ENCODE measurements around the gene UGT1A7.
"Not testable (repeated sequence)": the region's sequence is repeated elsewhere in the genome, so short reads cannot be mapped to it uniquely, and the experiment has no call there.

Gene UGT1A7

DNA sequence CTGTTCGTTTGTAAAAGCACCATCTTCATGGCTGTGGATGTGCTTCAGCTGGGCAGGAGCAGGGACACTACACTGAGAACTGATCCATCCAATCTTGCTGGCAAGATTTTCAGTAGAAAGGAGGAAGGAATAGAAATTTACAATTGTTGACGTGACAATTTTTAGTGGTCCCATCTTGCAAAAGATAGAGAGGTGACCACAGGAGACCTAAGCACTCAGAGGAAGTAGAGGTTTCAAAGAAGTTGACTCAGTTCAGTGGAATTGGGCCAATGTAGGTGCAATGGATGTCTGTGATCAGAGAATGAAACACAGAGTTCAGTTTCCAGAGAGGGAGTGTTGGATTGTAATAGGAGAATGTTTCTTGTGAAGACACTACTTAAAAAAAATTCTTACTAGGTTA is 32.4 kb downstream of the UGT1A7 start:
- DNase-seq, result no peak

DNA sequence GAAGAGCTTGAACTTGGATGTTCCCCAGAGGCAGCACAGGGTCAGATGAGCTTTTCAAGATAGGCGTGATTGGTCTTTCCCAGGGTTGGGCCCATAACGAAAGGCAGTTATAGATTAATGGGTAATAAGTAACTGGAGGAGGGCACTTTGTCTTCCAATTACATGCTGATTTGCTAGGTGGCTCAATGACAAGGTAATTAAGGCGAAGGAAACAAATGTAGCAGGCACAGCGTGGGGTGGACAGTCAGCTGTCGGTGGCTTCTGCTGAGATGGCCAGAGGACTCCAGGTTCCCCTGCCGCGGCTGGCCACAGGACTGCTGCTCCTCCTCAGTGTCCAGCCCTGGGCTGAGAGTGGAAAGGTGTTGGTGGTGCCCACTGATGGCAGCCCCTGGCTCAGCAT is 36.9 kb downstream of the UGT1A7 start, which contains the start of gene UGT1A4:
UGT1A4 (plus strand) TSS at position 185 of the 400 bp plus-strand sequence; CDS start at position 270, 85 bp downstream.
- no peak for DNase-seq

DNA sequence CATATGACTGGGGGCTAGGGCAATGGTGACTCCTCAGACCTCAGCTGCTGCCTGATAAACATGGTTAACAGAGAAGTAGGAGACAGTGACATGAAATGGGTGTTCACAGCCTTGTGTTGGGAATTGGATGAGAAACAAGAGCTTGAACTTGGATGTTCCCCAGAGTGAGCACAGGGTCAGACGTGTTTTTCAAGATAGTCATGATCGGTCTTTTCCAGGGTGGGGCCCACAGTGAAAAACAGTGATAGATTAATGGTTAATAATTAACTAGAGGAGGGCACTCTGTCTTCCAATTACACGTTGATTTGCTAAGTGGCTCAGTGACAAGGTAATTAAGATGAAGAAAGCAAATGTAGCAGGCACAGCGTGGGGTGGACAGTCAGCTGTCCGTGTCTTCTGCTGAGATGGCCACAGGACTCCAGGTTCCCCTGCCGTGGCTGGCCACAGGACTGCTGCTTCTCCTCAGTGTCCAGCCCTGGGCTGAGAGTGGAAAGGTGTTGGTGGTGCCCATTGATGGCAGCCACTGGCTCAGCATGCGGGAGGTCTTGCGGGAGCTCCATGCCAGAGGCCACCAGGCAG is 47.1 kb downstream of the UGT1A7 start, which contains the start of gene UGT1A3:
UGT1A3 (plus strand) TSS at position 320 of the 579 bp plus-strand sequence; CDS start at position 405, 85 bp downstream.
- no peak for DNase-seq

DNA sequence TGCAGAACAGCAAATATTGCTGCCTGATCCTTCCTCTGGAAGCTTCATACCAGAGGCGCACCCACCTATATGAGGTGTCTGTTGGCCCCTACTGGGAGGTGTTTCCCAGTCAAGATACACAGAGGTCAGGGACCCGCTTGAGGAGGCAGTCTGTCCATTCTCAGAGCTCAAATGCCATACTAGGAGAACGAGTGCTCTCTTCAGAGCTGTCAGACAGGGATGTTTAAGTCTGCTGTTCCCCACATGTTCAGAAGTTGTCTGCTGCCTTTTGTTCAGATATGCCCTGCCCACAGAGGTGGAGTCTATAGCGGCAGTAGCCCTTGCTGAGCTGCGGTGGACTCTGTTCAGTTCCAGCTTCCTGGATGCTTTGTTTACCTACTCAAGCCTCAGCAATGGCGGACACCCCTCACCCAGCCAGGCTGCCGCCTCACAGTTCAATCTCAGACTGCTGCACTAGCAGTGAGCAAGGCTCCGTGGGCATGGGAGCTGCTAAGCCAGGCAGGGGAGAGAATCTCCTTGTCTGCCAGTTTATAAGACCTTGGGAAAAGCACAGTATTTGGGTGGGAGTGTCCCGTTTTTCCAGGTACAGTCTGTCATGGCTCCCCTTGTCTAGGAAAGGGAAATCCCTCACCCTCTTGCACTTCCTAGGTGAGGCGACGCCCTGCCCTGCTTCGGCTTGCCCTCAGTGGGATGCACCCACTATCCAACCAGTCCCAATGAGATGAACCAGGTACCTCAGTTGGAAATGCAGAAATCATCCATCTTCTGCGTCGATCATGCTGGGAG is 55.4 kb downstream of the UGT1A7 start:
- DNase-seq, result not testable (repeated sequence)

DNA sequence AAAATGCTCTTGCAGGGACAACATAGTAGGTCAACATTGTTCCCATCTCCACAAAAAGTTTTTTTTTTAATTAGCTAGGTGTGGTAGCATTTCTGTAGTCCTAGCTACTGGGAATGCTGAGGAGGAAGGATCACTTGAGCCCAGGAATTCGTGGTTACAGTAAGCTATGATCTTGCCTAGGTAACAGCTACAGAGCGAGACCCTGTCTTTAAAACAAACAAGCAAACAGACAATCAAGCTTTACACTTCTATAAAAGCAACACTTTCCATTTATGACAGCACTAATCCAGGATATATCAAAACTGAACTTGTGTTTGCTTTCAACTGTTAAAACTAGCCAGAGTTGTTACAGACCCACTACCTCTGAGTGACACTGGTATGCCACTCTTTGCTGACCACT is 59.2 kb downstream of the UGT1A7 start:
- DNase-seq, result no peak

DNA sequence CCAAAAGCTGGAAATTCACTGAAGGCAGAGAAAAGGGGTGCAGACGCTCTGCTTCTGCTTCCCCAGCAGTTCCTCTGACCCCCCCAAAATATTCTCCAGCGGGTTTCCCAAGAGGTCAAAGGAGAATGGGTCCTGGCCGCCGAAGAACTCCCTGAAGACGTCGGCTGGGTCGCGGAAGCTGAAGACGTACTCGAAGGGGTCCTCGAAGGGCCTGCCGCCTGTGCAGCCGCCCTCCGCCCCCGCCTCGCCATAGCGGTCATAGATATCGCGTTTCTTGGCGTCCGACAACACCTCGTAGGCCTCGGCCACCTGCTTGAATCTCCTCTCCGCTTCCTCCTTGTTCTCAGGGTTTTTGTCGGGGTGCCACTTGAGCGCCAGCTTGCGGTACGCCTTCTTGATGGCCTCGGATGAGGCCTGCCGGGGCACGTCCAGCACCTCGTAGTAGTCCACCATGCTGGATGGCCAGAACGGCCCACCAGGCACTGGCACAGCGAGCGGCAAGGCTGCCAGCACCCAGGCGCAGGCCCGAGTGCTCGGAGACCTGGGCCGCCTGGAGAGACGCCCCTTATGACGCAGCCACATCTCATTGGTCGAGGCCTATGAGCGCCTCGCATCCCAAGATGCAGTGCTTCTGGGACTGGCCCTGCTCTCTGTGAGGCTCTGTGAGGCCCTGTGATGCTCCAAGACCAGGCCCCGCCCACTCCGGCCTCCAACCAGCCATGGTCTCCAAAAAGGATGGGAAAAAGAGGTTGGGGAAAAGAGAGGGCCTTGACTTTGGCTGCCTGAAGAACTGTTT is 62.0 kb downstream of the UGT1A7 start:
- DNase-seq, result no peak

DNA sequence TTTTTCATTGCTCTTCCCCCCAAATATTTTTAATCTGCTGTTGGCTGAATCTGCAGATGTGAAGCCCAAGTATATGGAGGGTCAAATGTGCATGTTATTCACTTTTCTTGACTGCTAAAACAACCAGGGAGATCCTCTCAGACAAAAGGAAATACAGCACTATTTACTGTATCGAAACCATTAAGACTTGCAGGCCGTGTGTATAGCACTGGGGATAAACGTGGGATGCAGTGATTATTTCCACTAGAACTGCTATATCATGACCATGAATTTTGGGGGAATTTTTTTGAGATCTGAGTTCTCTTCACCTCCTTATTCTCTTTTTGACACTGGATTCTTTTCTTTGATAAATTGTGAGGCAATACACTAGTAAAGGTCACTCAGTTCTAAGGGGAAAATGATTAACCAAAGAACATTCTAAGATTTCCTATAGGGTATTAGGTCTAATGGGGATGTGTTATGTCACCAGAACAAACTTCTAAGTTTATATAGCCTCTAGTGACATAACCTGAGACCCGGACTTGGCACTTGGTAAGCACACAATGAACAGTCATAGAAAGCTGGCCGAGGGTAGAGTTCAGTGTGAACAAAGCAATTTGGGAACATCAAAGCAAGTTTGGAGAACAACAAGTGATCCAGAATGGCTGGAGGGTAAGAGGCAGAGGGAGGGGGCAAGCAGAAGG is 63.5 kb downstream of the UGT1A7 start:
- no peak for DNase-seq

DNA sequence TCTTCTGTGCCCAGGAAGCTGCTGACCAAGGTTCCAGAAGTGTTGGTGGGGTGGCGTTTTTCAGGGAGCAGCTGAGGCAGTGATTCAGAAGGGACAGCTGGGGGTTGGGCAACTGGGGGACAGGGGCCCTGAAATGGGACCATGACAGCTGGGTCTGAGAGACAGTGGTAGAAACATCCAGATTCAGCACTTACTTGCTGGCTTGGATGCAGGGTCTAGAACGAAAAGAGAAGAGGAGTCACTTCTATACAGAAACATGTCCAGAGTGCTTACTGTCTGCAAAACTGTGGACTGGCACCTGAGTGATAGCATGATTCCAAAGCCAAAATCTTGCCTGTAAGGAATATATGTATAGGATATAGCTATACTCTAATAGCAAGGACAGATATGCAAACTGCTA is 64.1 kb downstream of the UGT1A7 start:
- not testable (repeated sequence) for DNase-seq

DNA sequence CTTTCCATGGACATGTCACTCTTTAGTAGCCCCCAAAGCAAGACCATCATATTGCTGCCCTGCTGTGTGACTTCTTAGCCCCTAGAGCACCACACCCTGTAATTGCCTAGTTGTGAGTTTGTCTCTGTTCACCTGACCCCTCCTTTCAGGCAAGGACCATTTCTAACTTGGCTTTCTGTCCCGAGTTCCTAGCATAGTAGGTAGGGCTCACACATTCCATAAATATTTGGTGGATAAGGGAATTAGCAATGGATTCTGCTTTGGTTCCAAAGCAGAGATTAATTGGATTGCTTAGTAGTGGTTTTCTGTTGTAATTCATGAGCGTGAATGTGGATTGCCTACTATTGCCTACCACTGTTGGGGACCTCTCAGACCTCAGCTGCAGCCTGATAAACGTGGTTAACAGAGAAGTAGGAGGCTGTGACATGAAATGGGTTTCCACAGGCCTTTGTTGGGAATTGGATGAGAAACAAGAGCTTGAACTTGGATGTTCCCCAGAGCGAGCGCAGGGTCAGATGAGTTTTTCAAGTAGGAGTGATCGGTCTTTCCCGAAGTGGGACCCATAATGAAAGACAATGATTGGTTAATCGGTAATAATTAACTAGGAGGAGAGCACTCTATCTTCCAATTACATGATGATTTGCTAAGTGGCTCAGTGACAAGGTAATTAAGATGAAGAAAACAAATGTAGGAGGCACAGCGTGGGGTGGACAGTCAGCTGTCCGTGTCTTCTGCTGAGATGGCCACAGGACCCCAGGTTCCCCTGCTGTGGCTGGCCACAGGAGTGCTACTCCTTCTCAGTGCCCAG is 65.0 kb downstream of the UGT1A7 start:
- no peak for DNase-seq

DNA sequence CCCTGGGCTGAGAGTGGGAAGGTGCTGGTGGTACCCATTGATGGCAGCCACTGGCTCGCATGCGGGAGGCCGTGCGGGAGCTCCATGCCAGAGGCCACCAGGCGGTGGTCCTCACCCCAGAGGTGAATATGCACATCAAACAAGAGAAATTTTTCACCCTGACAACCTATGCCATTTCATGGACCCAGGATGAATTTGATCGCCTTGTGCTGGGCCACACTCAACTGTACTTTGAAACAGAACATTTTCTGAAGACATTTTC is 65.5 kb downstream of the UGT1A7 start:
- no peak for DNase-seq

DNA sequence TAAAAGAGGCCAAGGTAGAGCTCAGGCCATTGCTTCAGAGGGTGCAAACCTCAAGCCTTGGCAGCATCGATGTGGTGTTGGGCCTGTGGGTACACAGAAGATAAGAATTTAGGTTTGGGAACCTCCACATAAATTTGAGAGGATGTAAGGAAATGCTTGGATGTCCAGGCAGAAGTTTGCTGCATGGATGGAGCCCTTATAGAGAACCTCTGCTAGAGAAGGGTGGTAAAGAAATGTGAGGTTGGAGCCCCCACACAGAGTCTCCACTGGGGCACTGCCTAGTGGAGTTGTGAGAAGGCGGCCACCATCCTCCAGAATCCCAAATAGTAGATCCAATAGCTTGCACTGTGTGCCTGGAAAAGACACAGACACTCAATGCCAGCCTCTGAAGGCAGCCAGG is 69.0 kb downstream of the UGT1A7 start:
- not testable (repeated sequence) for DNase-seq

DNA sequence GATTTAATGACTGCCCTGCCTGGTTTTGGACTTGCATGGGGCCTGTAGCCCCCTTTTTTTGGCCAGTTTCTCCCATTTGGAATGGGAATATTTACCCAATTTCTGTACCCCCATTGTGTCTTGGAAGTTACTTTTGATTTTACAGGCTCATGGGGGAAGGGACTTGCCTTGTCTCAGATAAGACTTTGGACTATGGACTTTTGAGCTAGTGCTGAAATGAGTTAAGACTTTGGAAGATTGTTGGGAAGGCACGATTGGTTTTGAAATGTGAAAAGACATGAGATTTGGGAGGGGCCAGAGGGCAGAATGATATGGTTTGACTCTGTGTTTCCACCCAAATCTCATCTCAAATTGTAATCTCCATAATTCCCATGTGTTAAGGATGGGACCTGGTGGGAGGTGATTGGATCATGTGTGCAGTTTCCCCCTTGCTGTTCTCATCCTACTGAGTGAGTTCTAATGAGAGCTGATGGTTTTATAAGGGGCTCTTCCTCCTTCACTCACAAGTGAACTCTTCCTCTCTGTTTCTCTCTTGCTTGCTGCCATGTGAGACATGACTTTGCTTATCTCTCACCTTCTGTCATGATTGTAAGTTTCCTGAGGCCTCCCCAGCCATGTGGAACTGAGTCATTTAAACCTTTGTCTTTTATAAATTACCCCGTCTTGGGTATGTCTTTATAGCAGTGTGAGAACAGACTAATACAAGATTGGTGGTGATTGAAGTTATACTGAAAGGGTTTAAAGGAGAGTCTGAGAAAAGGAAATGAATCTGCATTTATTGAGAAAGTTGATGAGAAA is 69.7 kb downstream of the UGT1A7 start:
- DNase-seq, result not testable (repeated sequence)

DNA sequence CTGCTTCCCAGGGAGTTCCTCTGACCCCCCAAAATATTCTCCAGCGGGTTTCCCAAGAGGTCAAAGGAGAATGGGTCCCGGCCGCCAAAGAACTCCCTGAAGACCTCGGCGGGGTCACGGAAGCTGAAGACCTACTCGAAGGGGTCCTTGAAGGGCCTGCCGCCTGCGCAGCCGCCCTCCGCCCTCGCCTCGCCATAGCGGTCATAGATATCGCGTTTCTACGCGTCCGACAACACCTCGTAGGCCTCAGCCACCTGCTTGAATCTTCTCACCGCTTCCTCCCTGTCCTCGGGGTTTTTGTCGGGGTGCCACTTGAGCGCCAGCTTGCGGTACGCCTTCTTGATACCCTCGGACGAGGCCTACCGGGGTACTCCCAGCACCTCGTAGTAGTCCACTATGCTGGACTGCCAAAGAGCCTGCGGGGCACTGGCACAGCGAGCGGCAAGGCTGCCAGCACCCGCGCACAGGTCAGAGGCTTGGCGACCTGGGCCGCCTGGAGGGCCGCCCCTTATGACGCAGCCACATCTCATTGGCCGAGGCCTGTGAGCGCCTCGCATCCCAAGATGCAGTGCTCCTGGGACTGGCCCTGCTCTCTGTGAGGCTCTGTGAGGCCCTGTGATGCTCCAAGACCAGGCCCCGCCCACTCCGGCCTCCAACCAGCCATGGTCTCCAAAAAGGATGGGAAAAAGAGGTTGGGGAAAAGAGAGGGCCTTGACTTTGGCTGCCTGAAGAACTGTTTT is 73.3 kb downstream of the UGT1A7 start:
- DNase-seq, result no peak

DNA sequence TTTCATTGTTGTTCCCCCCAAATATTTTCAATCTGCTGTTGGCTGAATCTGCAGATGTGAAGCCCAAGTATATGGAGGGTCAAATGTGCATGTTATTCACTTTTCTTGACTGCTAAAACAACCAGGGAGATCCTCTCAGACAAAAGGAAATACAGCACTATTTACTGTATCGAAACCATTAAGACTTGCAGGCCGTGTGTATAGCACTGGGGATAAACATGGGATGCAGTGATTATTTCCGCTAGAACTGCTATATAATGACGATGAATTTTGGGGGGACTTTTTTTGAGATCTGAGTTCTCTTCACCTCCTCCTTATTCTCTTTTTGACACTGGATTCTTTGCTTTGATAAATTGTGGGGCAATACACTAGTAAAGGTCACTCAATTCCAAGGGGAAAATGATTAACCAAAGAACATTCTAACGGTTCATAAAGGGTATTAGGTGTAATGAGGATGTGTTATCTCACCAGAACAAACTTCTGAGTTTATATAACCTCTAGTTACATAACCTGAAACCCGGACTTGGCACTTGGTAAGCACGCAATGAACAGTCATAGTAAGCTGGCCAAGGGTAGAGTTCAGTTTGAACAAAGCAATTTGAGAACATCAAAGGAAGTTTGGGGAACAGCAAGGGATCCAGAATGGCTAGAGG is 74.9 kb downstream of the UGT1A7 start:
- no peak for DNase-seq

DNA sequence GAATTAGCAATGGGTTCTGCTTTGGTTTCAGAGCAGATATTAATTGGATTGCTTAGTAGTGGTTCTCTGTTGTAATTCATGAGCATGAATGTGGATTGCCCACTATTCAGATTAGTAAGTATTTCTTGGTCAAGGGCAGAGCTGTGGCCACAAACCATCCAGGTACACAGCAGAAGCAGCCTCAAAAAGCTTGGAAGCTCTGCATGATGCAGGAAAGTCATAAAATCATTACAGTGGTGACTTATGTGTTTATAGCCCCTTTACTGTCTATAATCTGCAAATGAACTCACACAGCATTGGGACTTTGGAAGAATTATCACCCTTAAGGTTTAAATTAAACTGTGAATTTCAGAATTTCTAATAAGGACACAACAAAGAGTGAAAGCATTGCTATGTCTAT is 76.4 kb downstream of the UGT1A7 start:
- no peak for DNase-seq

DNA sequence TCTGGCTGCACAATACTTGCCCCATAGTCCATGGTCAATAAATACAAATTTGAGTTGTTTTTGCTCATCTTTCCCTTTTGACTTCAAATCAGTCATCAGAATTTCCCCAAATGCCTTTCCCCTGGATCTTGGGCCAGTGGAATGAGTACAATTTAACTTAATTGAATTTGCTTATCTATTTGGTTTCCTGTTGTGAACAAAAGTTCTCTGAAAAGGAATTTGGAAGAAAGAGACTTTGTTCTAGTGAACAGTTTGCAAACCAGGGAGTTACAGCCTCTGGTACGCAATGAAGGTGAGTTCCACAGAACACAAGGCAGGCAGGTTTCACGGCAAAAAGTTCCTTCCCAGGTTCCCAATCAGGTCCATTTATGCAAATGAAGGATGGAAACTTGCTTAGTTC is 77.1 kb downstream of the UGT1A7 start:
- DNase-seq, result no peak

DNA sequence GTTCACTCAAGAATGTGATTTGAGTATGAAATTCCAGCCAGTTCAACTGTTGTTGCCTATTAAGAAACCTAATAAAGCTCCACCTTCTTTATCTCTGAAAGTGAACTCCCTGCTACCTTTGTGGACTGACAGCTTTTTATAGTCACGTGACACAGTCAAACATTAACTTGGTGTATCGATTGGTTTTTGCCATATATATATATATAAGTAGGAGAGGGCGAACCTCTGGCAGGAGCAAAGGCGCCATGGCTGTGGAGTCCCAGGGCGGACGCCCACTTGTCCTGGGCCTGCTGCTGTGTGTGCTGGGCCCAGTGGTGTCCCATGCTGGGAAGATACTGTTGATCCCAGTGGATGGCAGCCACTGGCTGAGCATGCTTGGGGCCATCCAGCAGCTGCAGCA is 78.3 kb downstream of the UGT1A7 start, which contains the start of gene UGT1A1:
UGT1A1 (plus strand) TSS at position 228 of the 400 bp plus-strand sequence; CDS start at position 246, 18 bp downstream.
- DNase-seq, result no peak

DNA sequence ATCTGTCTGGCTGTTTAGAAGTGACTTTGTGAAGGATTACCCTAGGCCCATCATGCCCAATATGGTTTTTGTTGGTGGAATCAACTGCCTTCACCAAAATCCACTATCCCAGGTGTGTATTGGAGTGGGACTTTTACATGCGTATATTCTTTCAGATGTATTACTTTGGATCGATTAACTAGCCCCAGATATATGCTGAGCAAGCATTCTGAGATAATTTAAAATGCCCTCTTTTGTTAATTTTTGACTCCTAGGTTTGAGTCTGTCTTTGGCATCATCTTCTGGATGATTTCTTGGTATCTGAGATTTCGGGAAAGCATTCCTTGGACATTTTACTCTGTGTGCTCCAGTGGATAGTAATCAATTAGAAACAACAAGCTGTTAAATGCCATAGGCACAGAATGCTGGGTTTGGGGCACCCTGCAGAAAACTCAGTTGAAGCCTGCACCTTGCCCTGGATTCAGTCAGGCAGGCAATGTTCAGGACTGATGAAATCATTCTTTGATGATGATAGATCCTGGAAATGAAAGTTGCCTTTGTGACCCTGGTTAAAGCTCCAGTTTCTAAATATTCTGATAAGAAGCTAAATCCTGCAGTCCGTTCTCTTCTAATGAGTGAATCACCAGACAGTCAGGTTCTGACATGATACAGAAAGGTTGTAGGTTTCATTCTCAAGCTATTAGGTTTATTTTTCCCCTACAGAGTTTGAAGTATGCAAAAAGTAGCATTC is 79.5 kb downstream of the UGT1A7 start:
- DNase-seq, result no peak

DNA sequence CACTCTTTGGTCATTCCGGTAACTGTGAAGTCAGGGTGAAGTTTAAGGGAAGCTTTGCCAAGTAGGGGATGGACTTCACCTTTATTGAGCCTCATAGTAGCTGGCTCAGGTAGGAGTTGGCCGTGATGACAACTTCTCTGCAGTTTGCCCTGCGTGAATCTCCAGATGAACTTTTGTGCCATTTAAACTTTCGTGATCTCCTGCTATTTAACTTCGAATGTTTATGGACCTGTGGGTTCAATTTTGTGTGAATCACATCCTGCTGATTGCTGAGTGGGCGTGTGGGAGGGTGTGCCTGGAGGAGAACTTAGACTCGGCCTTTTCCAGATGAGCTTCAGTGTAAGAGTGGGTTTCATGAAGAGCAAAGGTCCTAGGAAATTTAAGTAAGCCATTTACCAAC is 82.6 kb downstream of the UGT1A7 start:
- DNase-seq, result peak; percentile 5 to 39 (median 33)

Measured in suppressor macrophage (primary cell).